Duodenal mucosa (tissue), 2 donors: ENCODE results near the gene LBR.

Experiments used
- H3K27ac ChIP-seq: one replicate; pipeline ENCODE4 v1.7.0; 2013; ENCODE audit warnings: low read depth, low read length
- H3K27me3 ChIP-seq, 2 donors: one replicate each; pipeline ENCODE4 v1.7.0; 2013; ENCODE audit warnings: low read length in 2 of 2, control low read depth in 1 of 2; ENCODE audit not compliant: insufficient read depth in 2 of 2, control insufficient read depth in 1 of 2
- H3K36me3 ChIP-seq, 2 donors: one replicate each; pipeline ENCODE4 v1.7.0; 2013; ENCODE audit warnings: low read length in 2 of 2, control low read depth in 1 of 2; ENCODE audit not compliant: insufficient read depth in 2 of 2, control insufficient read depth in 1 of 2
- H3K4me1 ChIP-seq, 2 donors: one replicate each; pipeline ENCODE4 v1.7.0; 2013; ENCODE audit warnings: low read length in 2 of 2, control low read depth in 1 of 2; ENCODE audit not compliant: insufficient read depth in 2 of 2, control insufficient read depth in 1 of 2
- H3K4me3 ChIP-seq, 2 donors: one replicate each; pipeline ENCODE4 v1.7.0; 2013; ENCODE audit warnings: low read length in 2 of 2, low read depth in 1 of 2
- H3K9ac ChIP-seq, 2 donors: one replicate each; pipeline ENCODE4 v1.7.0; 2013; ENCODE audit warnings: low read length in 2 of 2, low read depth in 1 of 2
- H3K9me3 ChIP-seq, 2 donors: one replicate each; pipeline ENCODE4 v1.7.0; 2013; ENCODE audit warnings: low read length in 2 of 2, control low read depth in 1 of 2; ENCODE audit not compliant: control insufficient read depth in 1 of 2

Gene LBR

GRCh38 chr1:225431081-225431863, 3.4 kb upstream of the LBR start:
- Histone ChIP-seq H3K4me3 (no peak overlapping the region), H3K27me3 (no peaks in the 10 kb centered on the region), H3K27ac (no peak overlapping the region), H3K36me3 (no peaks in the 10 kb centered on the region), H3K9me3 (no peaks in the 10 kb centered on the region), H3K9ac (no peak overlapping the region), H3K4me1 (peaks cover 4 to 17% of the 10 kb centered on the region in 2 donors)

- Histone ChIP-seq H3K27me3 (no peaks in the 10 kb centered on the region), H3K9me3 (no peaks in the 10 kb centered on the region), H3K27ac (no peak overlapping the region), H3K36me3 (no peaks in the 10 kb centered on the region), H3K9ac (no peak overlapping the region), H3K4me1 (peaks cover 13 to 19% of the 10 kb centered on the region in 2 donors), H3K4me3 (no peak overlapping the region)
These were observed 2.5 kb upstream of the LBR start for GRCh38 chr1:225430301-225430700.

- Histone ChIP-seq H3K27ac (no peak overlapping the region), H3K9ac (peak overlapping the region; percentile 90 to 99), H3K4me3 (peak overlapping the region; percentile 84 to 92), H3K27me3 (no peaks in the 10 kb centered on the region), H3K36me3 (no peaks in the 10 kb centered on the region), H3K4me1 (peaks cover 27 to 32% of the 10 kb centered on the region in 2 donors), H3K9me3 (no peaks in the 10 kb centered on the region)
These were observed 1.1 kb upstream of the LBR start for GRCh38 chr1:225428881-225429455.

- peak overlapping the region; percentile 90 to 99 for H3K9ac ChIP-seq
- H3K9me3 ChIP-seq = no peaks in the 10 kb centered on the region
These were observed 436 bp upstream of the LBR start for GRCh38 chr1:225428068-225428880.

GRCh38 chr1:225426395-225427234, 1.2 kb downstream of the LBR start:
- Histone ChIP-seq H3K36me3 (peaks cover 0 to 6% of the 10 kb centered on the region in 2 donors), H3K27me3 (no peaks in the 10 kb centered on the region), H3K9me3 (no peaks in the 10 kb centered on the region), H3K9ac (peak overlapping the region; percentile 89 to 90), H3K27ac (peak overlapping the region; percentile 83), H3K4me3 (peak overlapping the region; percentile 83 to 92), H3K4me1 (peaks cover 45 to 54% of the 10 kb centered on the region in 2 donors)

More at GRCh38 chr1:225428068-225428880, 436 bp upstream of the LBR start:
- H3K27me3 ChIP-seq = no peaks in the 10 kb centered on the region
- H3K36me3 ChIP-seq = no peaks in the 10 kb centered on the region
- H3K27ac ChIP-seq = peak overlapping the region; percentile 90
- peaks cover 34 to 39% of the 10 kb centered on the region in 2 donors for H3K4me1 ChIP-seq
- peak overlapping the region; percentile 84 to 92 for H3K4me3 ChIP-seq

- no peaks in the 10 kb centered on the region for H3K9me3 ChIP-seq
- peak overlapping the region; percentile 83 to 92 for H3K4me3 ChIP-seq
- peaks cover 0 to 6% of the 10 kb centered on the region in 2 donors for H3K36me3 ChIP-seq
- peak overlapping the region in 1 of 2 donors; percentile 90 for H3K9ac ChIP-seq
- no peak overlapping the region for H3K27ac ChIP-seq
- no peaks in the 10 kb centered on the region for H3K27me3 ChIP-seq
- H3K4me1 ChIP-seq = peaks cover 45 to 54% of the 10 kb centered on the region in 2 donors
These were observed 2.5 kb downstream of the LBR start for GRCh38 chr1:225425201-225425786.

- Histone ChIP-seq H3K9ac (peak overlapping the region; percentile 1 to 26), H3K27me3 (no peaks in the 10 kb centered on the region), H3K27ac (no peak overlapping the region), H3K9me3 (no peaks in the 10 kb centered on the region), H3K4me3 (peak overlapping the region in 1 of 2 donors; percentile 22), H3K4me1 (peaks cover 45 to 54% of the 10 kb centered on the region in 2 donors), H3K36me3 (peaks cover 0 to 6% of the 10 kb centered on the region in 2 donors)
These were observed 3.2 kb downstream of the LBR start for GRCh38 chr1:225424562-225425200.

- Histone ChIP-seq H3K27ac (no peak overlapping the region), H3K36me3 (peaks cover 6 to 14% of the 10 kb centered on the region in 2 donors), H3K27me3 (no peaks in the 10 kb centered on the region), H3K9me3 (no peaks in the 10 kb centered on the region), H3K4me3 (peak overlapping the region; percentile 21 to 25), H3K4me1 (peaks cover 49 to 54% of the 10 kb centered on the region in 2 donors), H3K9ac (peak overlapping the region in 1 of 2 donors; percentile 29)
These were observed 4.4 kb downstream of the LBR start for GRCh38 chr1:225423518-225423855.
